Measurements from ENCODE around the gene MDC1. TPM values are rescaled to one million over a fixed set of nuclear protein-coding genes. Genes with fewer than 3 reads are reported as not detected.
"Not testable (repeated sequence)": the region's sequence is repeated elsewhere in the genome, so short reads cannot be mapped to it uniquely, and the experiment has no call there.

The MDC1 gene
- total RNA-seq, 2 donors from 2014 or later, result 37.4 to 46.5 TPM

DNA sequence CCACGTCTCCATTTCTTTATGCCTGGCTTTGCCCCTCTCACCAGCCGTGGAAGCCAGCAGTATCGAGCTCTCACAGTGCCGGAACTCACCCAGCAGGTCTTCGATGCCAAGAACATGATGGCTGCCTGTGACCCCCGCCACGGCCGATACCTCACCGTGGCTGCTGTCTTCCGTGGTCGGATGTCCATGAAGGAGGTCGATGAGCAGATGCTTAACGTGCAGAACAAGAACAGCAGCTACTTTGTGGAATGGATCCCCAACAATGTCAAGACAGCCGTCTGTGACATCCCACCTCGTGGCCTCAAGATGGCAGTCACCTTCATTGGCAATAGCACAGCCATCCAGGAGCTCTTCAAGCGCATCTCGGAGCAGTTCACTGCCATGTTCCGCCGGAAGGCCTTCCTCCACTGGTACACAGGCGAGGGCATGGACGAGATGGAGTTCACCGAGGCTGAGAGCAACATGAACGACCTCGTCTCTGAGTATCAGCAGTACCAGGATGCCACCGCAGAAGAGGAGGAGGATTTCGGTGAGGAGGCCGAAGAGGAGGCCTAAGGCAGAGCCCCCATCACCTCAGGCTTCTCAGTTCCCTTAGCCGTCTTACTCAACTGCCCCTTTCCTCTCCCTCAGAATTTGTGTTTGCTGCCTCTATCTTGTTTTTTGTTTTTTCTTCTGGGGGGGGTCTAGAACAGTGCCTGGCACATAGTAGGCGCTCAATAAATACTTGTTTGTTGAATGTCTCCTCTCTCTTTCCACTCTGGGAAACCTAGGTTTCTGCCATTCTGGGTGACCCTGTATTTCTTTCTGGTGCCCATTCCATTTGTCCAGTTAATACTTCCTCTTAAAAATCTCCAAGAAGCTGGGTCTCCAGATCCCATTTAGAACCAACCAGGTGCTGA, 7.0 kb upstream of the MDC1 start:
- not testable (repeated sequence) for H3K9me3 ChIP-seq (ENCODE audit: control insufficient read depth, low read length, poor library complexity, severe bottlenecking); ATAC-seq; DNase-seq; H3K36me3 Mint-ChIP-seq (ENCODE audit: low read depth); H3K27me3 Mint-ChIP-seq
- peak overlapping the region; percentile 19 for H3K4me3 Mint-ChIP-seq
- H3K27ac Mint-ChIP-seq, result peak overlapping the region; percentile 94
- peaks cover 50% of the 10 kb centered on the region for H3K4me1 Mint-ChIP-seq

DNA sequence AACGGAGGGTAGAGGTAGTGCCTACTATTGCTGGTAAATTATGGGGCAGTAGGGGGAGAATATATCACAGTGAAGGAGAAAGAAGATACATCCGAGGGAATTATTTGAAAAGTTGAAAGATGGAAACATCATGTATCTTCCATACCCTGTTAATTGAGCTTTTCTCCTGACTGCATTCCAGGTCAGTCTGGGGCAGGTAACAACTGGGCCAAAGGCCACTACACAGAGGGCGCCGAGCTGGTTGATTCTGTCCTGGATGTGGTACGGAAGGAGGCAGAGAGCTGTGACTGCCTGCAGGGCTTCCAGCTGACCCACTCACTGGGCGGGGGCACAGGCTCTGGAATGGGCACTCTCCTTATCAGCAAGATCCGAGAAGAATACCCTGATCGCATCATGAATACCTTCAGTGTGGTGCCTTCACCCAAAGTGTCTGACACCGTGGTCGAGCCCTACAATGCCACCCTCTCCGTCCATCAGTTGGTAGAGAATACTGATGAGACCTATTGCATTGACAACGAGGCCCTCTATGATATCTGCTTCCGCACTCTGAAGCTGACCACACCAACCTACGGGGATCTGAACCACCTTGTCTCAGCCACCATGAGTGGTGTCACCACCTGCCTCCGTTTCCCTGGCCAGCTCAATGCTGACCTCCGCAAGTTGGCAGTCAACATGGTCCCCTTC, 6.2 kb upstream of the MDC1 start:
- not testable (repeated sequence) for DNase-seq; H3K36me3 Mint-ChIP-seq (ENCODE audit: low read depth); H3K9me3 ChIP-seq (ENCODE audit: control insufficient read depth, low read length, poor library complexity, severe bottlenecking); H3K27me3 Mint-ChIP-seq; ATAC-seq
- peak overlapping the region; percentile 96 for H3K4me3 Mint-ChIP-seq
- H3K4me1 Mint-ChIP-seq, result peaks cover 50% of the 10 kb centered on the region
- peak overlapping the region; percentile 94 for H3K27ac Mint-ChIP-seq

GRCh38 chr6:30722280-30723112, 5.4 kb upstream of the MDC1 start:
- peak overlapping the region; percentile 96 for H3K4me3 Mint-ChIP-seq
- H3K27ac Mint-ChIP-seq, result peak overlapping the region; percentile 94
- DNase-seq, result peak; percentile 70 to 84 (median 74)
- H3K27me3 Mint-ChIP-seq, result no peaks in the 10 kb centered on the region
- H3K9me3 ChIP-seq (ENCODE audit: control insufficient read depth, low read length, poor library complexity, severe bottlenecking), result no peaks in the 10 kb centered on the region
- no peak for ATAC-seq
- peaks cover 49% of the 10 kb centered on the region for H3K4me1 Mint-ChIP-seq
- H3K36me3 Mint-ChIP-seq (ENCODE audit: low read depth), result peaks cover 9% of the 10 kb centered on the region

- H3K27me3 Mint-ChIP-seq; H3K36me3 Mint-ChIP-seq (ENCODE audit: low read depth); H3K9me3 ChIP-seq (ENCODE audit: control insufficient read depth, low read length, poor library complexity, severe bottlenecking); ATAC-seq; DNase-seq: not testable (repeated sequence)
- H3K27ac Mint-ChIP-seq, result peak overlapping the region; percentile 94
- peak overlapping the region; percentile 96 for H3K4me3 Mint-ChIP-seq
- peaks cover 52% of the 10 kb centered on the region for H3K4me1 Mint-ChIP-seq
Observed at GRCh38 chr6:30722025-30722279, 4.9 kb upstream of the MDC1 start.

DNA sequence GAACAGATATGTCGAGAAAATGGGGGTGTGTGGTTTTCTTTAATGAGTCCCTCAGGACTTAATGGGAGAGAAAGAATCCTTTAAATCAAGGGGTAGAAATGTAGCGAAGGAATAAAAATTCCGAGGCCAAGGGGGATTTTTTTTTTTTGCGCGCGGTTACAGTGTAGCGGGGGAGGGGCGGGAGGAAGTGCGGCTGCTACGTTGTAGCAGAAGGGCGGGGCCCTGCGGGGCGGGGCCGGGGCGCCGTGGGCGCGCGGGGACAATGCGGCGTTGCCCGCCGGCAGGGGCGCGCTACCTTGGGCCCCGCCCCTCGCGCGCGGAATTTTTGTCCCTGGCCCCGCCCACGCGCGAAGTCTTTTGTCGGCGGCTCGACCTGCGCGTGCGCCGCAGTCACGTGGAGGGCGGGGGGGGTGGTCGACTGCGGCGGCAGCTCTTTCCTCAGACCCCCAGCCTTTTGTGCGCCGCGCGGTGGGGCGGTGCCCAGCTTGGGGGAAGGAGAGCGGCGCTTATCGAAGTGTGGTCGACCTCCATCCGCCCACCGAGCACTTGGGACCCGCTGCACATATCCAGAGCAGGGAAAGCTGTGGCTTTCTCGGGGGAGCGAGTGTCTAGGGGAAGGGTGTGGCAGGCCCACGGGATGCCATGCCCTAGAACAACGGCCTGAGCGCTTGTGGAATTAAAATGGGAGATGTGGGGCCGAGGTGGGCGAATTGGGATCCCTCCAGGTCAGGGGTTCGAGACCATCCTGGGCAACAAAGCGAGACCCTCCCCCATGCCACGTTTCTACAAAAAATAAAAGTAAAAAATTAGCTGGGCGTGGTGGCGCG, 4.3 kb upstream of the MDC1 start:
- Mint-ChIP-seq H3K4me1 (peaks cover 54% of the 10 kb centered on the region), H3K27ac (peak overlapping the region; percentile 94), H3K36me3 (ENCODE audit: low read depth) (peaks cover 9% of the 10 kb centered on the region), H3K4me3 (peak overlapping the region; percentile 96), H3K27me3 (no peaks in the 10 kb centered on the region)
- H3K9me3 ChIP-seq (ENCODE audit: control insufficient read depth, low read length, poor library complexity, severe bottlenecking), result no peaks in the 10 kb centered on the region
- DNase-seq (peak; percentile 95 to 98 (median 96)), ATAC-seq (peak; percentile 47)

- peaks cover 9% of the 10 kb centered on the region for H3K36me3 Mint-ChIP-seq (ENCODE audit: low read depth)
- no peaks in the 10 kb centered on the region for H3K27me3 Mint-ChIP-seq
Observed at GRCh38 chr6:30720738-30721197, 3.7 kb upstream of the MDC1 start.

GRCh38 chr6:30719791-30720737, 3.0 kb upstream of the MDC1 start, which contains the start of gene TUBB:
TSS of gene TUBB (plus strand) at chr6:30720352. CDS start at chr6:30720507, 155 bp downstream.
- H3K4me3 Mint-ChIP-seq, result peak within 1 kb of the TSS; percentile 96
- peaks cover 8% of the 10 kb centered on the region for H3K36me3 Mint-ChIP-seq (ENCODE audit: low read depth)
- DNase-seq (peak; percentile 87 to 93 (median 92)), ATAC-seq (peak; percentile 67)
- H3K27me3 Mint-ChIP-seq, result no peaks in the 10 kb centered on the region
- H3K4me1 Mint-ChIP-seq, result peaks cover 56% of the 10 kb centered on the region
- H3K9me3 ChIP-seq (ENCODE audit: control insufficient read depth, low read length, poor library complexity, severe bottlenecking), result no peaks in the 10 kb centered on the region
- H3K27ac Mint-ChIP-seq, result peak within 1 kb of the TSS; percentile 94

More at GRCh38 chr6:30720738-30721197, 3.7 kb upstream of the MDC1 start:
- DNase-seq, result peak; percentile 23 to 37 (median 24)
- ATAC-seq, result no peak
- Mint-ChIP-seq H3K27ac (peak overlapping the region; percentile 94), H3K4me1 (peaks cover 55% of the 10 kb centered on the region), H3K4me3 (peak overlapping the region; percentile 96)
- no peaks in the 10 kb centered on the region for H3K9me3 ChIP-seq (ENCODE audit: control insufficient read depth, low read length, poor library complexity, severe bottlenecking)

DNA sequence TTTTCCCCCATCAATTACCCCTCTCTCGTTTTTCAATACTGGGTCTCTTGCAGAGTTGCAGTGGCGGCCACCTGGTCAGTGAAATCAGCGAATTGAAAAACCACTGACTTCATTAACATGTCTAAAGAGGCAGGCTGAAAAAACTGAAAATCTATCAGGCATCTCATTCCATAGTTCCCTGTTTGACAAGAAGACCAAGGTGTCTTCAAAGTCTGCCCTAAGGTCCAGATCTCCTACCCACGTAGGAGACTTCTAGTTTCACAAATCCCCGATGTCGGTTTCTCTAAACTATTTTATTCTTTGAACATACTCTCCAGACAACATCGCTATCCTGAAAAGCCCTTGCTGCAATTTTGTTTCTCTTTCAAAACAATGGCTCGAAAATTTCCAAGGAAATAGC, 2.3 kb upstream of the MDC1 start:
- H3K4me1 Mint-ChIP-seq, result peaks cover 55% of the 10 kb centered on the region

GRCh38 chr6:30717845-30718720, 1.0 kb upstream of the MDC1 start:
- peak overlapping the region; percentile 92 for H3K4me3 Mint-ChIP-seq
- H3K27me3 Mint-ChIP-seq; DNase-seq; H3K9me3 ChIP-seq (ENCODE audit: control insufficient read depth, low read length, poor library complexity, severe bottlenecking); ATAC-seq; H3K36me3 Mint-ChIP-seq (ENCODE audit: low read depth): not testable (repeated sequence)
- H3K27ac Mint-ChIP-seq, result peak overlapping the region; percentile 97
- H3K4me1 Mint-ChIP-seq, result peaks cover 45% of the 10 kb centered on the region

More for the DNA sequence above, 2.3 kb upstream of the MDC1 start:
- H3K36me3 Mint-ChIP-seq (ENCODE audit: low read depth), result peaks cover 8% of the 10 kb centered on the region
- peak overlapping the region; percentile 94 for H3K27ac Mint-ChIP-seq
- H3K27me3 Mint-ChIP-seq, result no peaks in the 10 kb centered on the region
- ATAC-seq (no peak), DNase-seq (no peak)
- H3K4me3 Mint-ChIP-seq, result peak overlapping the region; percentile 96
- H3K9me3 ChIP-seq (ENCODE audit: control insufficient read depth, low read length, poor library complexity, severe bottlenecking), result no peaks in the 10 kb centered on the region

GRCh38 chr6:30716879-30717128, 277 bp downstream of the MDC1 start:
- H3K4me3 Mint-ChIP-seq, result peak overlapping the region; percentile 92
- H3K27ac Mint-ChIP-seq, result peak overlapping the region; percentile 97
- no peaks in the 10 kb centered on the region for H3K27me3 Mint-ChIP-seq
- no peak for ATAC-seq
- DNase-seq, result no peak
- H3K4me1 Mint-ChIP-seq, result peaks cover 45% of the 10 kb centered on the region
- H3K9me3 ChIP-seq (ENCODE audit: control insufficient read depth, low read length, poor library complexity, severe bottlenecking), result no peaks in the 10 kb centered on the region
- H3K36me3 Mint-ChIP-seq (ENCODE audit: low read depth), result peaks cover 15% of the 10 kb centered on the region

- Mint-ChIP-seq H3K27ac (no peak overlapping the region), H3K4me3 (no peak overlapping the region), H3K4me1 (peaks cover 35% of the 10 kb centered on the region), H3K36me3 (ENCODE audit: low read depth) (peaks cover 15% of the 10 kb centered on the region), H3K27me3 (no peaks in the 10 kb centered on the region)
- no peaks in the 10 kb centered on the region for H3K9me3 ChIP-seq (ENCODE audit: control insufficient read depth, low read length, poor library complexity, severe bottlenecking)
- no peak for DNase-seq
- no peak for ATAC-seq
Observed at GRCh38 chr6:30714263-30714662, 2.8 kb downstream of the MDC1 start.

Measured in T-helper 17 cell (primary cell).